CD8-positive, alpha-beta memory T cell (primary cell): ENCODE data around the gene MFSD2A. TPM values are rescaled to one million over a fixed set of nuclear protein-coding genes. Genes with fewer than 3 reads are reported as not detected.

ENCODE experiments used
- CTCF ChIA-PET: fragments of 350-600 bp; sonication (Branson Sonifier 250); formaldehyde crosslinking; loops from one replicate; lab custom pipeline; 2021; ENCODE audit warnings: antibody characterized with exemption; lab: Charles Lee
- POLR2A ChIA-PET: fragments of 350-600 bp; sonication (Branson Sonifier 250); formaldehyde crosslinking; loops from one replicate; lab custom pipeline; 2021; ENCODE audit warnings: antibody characterized with exemption; lab: Charles Lee
- DNase-seq, 5 donors: peaks; one replicate each; pipeline versions ENCODE4 v3.0.0 to v3.0.0-alpha.2; 2020 to 2022; ENCODE audit warnings: mixed read lengths in 1 of 5
- H3K27ac ChIP-seq: one replicate; pipeline ENCODE4 v1.7.0; 2013; ENCODE audit warnings: low read depth, mild to moderate bottlenecking, low read length, moderate library complexity
- H3K27me3 ChIP-seq: 2 replicates; pipeline ENCODE4 v1.7.0; 2013; ENCODE audit warnings: low read length, mild to moderate bottlenecking; ENCODE audit not compliant: insufficient read depth, poor library complexity, severe bottlenecking
- H3K36me3 ChIP-seq: 2 replicates; pipeline ENCODE4 v1.7.0; 2013; ENCODE audit warnings: mild to moderate bottlenecking, low read length, moderate library complexity; ENCODE audit not compliant: insufficient read depth
- H3K4me1 ChIP-seq: 2 replicates; pipeline ENCODE4 v1.7.0; 2013; ENCODE audit warnings: mild to moderate bottlenecking, low read length, moderate library complexity; ENCODE audit not compliant: insufficient read depth
- H3K4me3 ChIP-seq: 2 replicates; pipeline ENCODE4 v1.7.0; 2013; ENCODE audit warnings: mild to moderate bottlenecking, low read length
- H3K9me3 ChIP-seq: 2 replicates; pipeline ENCODE4 v1.7.0; 2013; ENCODE audit warnings: mild to moderate bottlenecking, low read length
- H3K27ac Mint-ChIP-seq, 8 donors: one replicate each; pipeline ENCODE4 v1.8.0; 2020 to 2021; ENCODE audit warnings: mixed read lengths in 8 of 8, mild to moderate bottlenecking in 6 of 8, inconsistent platforms in 3 of 8, moderate library complexity in 3 of 8
- H3K27me3 Mint-ChIP-seq, 2 donors: one replicate each; pipeline ENCODE4 v1.8.0; 2020 to 2021; ENCODE audit warnings: mixed read lengths in 2 of 2, mild to moderate bottlenecking in 1 of 2, moderate library complexity in 1 of 2
- H3K36me3 Mint-ChIP-seq, 3 donors: one replicate each; pipeline ENCODE4 v1.8.0; 2020 to 2021; ENCODE audit warnings: mixed read lengths in 3 of 3, inconsistent platforms in 1 of 3, mild to moderate bottlenecking in 1 of 3
- H3K4me1 Mint-ChIP-seq, 3 donors: one replicate each; pipeline ENCODE4 v1.8.0; 2020 to 2021; ENCODE audit warnings: mixed read lengths in 3 of 3, inconsistent platforms in 1 of 3, mild to moderate bottlenecking in 1 of 3
- H3K4me3 Mint-ChIP-seq, 7 donors: one replicate each; pipeline ENCODE4 v1.8.0; 2020 to 2021; ENCODE audit warnings: mixed read lengths in 7 of 7, mild to moderate bottlenecking in 6 of 7, moderate library complexity in 4 of 7, inconsistent platforms in 2 of 7
- H3K9me3 Mint-ChIP-seq, 5 donors: one replicate each; pipeline ENCODE4 v1.8.0; 2020 to 2022; ENCODE audit warnings: mixed read lengths in 5 of 5, mild to moderate bottlenecking in 3 of 5, moderate library complexity in 2 of 5, inconsistent platforms in 1 of 5
- polyA plus RNA-seq: library from polyadenylated mRNA; unstranded; fragments of 300-500 nt; fragmentation: Illumina TruSeq; gene quantifications from one replicate; pipeline ENCODE4 v1.2.3, GENCODE V29; 2021
- total RNA-seq, 2 experiments: library from RNA; stranded (reverse); gene quantifications; one replicate each; pipeline ENCODE4 v1.2.3, GENCODE V29; 2021

Gene MFSD2A
- total and polyA plus RNA-seq, 3 experiments from 2014 or later, result 0.13 to 28.7 (median 23.8) TPM

DNA sequence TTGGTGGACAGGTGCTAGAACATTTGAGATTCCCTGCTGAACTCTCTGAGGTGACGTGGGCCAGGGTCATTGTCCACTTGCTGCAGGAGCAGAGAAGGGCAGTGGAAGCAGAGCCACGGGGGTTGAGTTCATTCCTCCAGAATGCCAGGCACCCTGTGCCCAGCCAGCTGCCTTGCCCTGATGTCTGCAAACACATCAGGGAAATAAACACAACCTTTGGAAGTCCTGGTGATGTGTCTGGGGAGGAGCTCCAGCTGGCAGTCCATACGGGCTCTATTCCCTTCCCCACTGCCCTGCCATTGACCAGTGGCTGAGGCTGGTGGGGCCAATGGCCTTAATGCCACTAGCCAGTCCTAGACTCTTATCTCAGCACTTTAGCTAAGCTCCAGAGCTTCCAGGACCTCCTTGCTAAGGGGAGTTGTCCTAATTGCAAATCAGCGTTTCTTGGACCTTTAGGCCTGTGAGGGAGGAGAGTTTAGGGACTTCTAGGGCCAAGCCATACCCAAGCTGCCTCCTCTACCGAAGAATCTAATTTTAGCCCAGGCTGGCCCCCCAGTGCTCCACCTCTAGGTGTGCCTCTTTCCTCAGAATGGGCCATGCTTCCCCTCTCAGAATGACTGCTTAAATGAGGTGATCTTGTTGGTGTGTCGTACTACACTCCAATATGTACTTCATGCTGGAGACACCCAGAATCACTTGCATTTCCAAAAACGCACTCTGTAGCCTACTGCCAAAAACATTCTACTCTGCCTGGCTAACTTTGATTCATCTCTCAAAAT is 25.9 kb upstream of the MFSD2A start:
- Histone ChIP-seq H3K4me1 (no peaks in the 10 kb centered on the region), H3K27ac (no peak overlapping the region), H3K36me3 (no peaks in the 10 kb centered on the region), H3K27me3 (no peaks in the 10 kb centered on the region), H3K4me3 (no peak overlapping the region), H3K9me3 (no peaks in the 10 kb centered on the region)
- H3K27me3 Mint-ChIP-seq, result peaks cover 0 to 3% of the 10 kb centered on the region in 2 donors
- no peaks in the 10 kb centered on the region for H3K4me1 Mint-ChIP-seq
- H3K9me3 Mint-ChIP-seq, result no peaks in the 10 kb centered on the region
- no peaks in the 10 kb centered on the region for H3K36me3 Mint-ChIP-seq
- POLR2A ChIA-PET, result no interaction called here
- no peak overlapping the region for H3K27ac Mint-ChIP-seq
- no peak for DNase-seq
- H3K4me3 Mint-ChIP-seq, result no peak overlapping the region
- CTCF ChIA-PET, result interaction anchor here (1.0 to 5.3 kb wide), 2 partner anchors 10 to 44 kb away, joined by 3 to 20 read pairs; no protein-coding TSS in a partner anchor

DNA sequence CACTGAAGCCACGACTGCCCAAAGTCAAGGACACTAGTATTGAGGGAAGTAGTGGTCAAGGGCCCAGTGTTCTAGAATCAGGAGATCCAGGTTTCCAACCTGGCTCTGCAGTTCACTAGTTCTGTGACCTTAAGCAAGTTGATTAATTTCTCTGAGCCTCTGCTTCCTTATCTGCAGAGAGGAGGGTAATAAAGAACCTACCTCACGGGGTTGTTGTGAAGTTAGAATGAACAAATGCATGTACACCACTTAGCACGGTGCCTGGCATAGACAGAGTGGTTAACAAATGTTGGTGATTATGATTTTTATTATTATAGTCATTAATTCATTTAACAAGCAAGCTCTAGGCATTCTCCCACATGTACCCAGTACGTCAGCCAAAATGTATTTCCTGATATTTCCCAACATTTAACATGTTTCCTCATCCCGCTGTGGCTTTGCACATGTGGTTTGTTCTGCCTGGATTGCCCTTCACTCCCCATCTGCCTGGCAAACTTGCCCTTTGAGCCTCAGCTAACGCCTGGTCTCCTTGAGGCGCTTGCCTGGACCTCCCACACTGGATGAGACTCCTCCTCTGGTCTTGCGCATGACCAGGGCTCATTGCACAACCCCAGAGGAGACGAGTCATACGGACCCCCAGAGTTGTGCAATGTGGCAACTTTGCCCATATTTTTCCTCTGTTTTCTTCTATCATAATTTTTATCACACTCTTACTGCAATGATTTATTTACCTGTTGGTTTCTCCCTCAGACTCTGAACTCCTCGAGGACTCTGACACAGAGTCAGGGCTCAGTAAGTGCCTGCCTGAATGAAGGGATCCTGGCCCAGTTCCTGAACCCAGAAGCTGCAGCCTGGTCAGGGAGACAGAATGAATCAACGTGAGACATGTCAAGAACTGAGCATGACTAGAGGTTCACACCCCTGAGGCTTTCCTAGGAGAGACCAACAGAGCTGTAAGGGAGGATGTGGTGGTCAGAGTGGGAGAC is 20.7 kb upstream of the MFSD2A start:
- H3K4me1 ChIP-seq, result no peaks in the 10 kb centered on the region
- ChIA-PET CTCF (interaction anchor here (5.3 kb wide), 1 partner anchor 15 kb away, joined by 20 read pairs; no protein-coding TSS in a partner anchor), POLR2A (no interaction called here)

DNA sequence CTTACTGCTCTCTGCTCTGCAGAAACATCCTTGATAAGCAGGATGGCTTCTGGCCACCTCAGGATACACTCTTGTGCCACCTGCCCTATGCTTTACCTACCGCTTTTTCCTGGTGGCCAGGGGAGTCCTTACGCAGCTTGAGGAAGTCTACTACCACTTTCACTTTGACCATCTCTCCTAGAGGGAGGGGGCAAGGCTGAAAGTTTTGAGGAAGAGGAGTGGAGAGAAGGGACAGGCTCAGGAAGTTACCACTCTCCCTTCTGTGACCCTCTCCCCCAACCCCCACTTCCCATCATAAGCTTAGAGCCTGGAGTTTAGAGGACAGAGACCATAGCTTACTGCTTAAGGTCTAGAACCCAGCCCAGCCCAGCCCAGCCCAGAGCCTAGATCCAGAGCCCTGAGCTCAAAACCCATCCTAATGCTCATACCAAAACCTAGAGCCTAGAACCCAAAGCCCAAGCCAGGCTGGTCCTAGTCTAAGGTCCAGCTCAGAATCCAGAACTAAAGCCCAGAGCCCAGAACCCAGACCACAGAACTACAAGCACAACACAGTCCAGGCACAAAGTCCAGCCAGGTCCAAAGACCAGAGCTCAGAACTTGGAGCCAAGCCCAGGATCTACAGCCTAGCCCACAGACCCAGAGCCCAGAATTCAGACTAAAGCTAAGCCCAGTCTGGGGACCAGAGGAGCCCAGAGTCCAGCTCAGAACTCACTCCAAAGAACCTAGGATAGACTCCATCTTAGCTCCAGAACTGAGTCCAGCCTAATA is 18.0 kb upstream of the MFSD2A start:
- no peaks in the 10 kb centered on the region for H3K36me3 Mint-ChIP-seq
- no peaks in the 10 kb centered on the region for H3K9me3 Mint-ChIP-seq
- H3K4me1 ChIP-seq, result no peaks in the 10 kb centered on the region
- CTCF ChIA-PET, result interaction anchor here (1.2 kb wide), 1 partner anchor 36 kb away, joined by 7 read pairs; no protein-coding TSS in a partner anchor
- H3K27ac Mint-ChIP-seq, result peak overlapping the region in 1 of 8 donors; percentile 70
- no peak overlapping the region for H3K27ac ChIP-seq
- no peaks in the 10 kb centered on the region for H3K27me3 ChIP-seq
- POLR2A ChIA-PET, result no interaction called here
- H3K36me3 ChIP-seq, result no peaks in the 10 kb centered on the region
- H3K4me3 ChIP-seq, result no peak overlapping the region
- peaks cover 0 to 5% of the 10 kb centered on the region in 2 donors for H3K27me3 Mint-ChIP-seq
- no peak for DNase-seq
- no peaks in the 10 kb centered on the region for H3K9me3 ChIP-seq
- no peak overlapping the region for H3K4me3 Mint-ChIP-seq
- no peaks in the 10 kb centered on the region for H3K4me1 Mint-ChIP-seq

More for the DNA sequence above, 20.7 kb upstream of the MFSD2A start:
- Mint-ChIP-seq H3K27ac (peak overlapping the region in 1 of 8 donors; percentile 74), H3K27me3 (peaks cover 2 to 3% of the 10 kb centered on the region in 2 donors), H3K36me3 (no peaks in the 10 kb centered on the region), H3K4me1 (no peaks in the 10 kb centered on the region), H3K4me3 (no peak overlapping the region), H3K9me3 (no peaks in the 10 kb centered on the region)
- no peak for DNase-seq
- Histone ChIP-seq H3K4me3 (no peak overlapping the region), H3K27me3 (no peaks in the 10 kb centered on the region), H3K36me3 (no peaks in the 10 kb centered on the region), H3K27ac (no peak overlapping the region), H3K9me3 (no peaks in the 10 kb centered on the region)

DNA sequence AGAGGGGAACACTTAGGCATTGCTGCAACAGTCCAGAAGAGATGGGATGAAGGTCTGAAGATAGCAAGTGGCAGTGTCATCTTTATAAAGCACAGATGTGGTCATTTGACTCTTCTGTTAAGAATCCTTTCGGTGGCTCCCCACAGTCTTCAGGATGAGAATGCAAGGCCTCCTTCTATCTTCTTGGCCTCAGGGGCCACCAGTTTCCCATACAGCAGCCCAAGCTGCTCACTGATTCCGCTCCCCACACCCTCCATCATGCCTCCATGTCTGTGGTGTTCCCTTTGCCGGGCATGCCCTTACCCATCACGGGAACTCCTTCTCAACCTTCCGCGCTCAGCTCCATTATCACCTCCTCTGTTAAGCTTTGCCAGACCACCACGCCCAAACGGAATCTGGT is 16.1 kb upstream of the MFSD2A start:
- no peaks in the 10 kb centered on the region for H3K9me3 ChIP-seq
- no peaks in the 10 kb centered on the region for H3K27me3 ChIP-seq
- H3K4me1 ChIP-seq, result no peaks in the 10 kb centered on the region
- H3K27me3 Mint-ChIP-seq, result peaks cover 0 to 9% of the 10 kb centered on the region in 2 donors
- no peak overlapping the region for H3K27ac ChIP-seq
- H3K9me3 Mint-ChIP-seq, result no peaks in the 10 kb centered on the region
- no peaks in the 10 kb centered on the region for H3K4me1 Mint-ChIP-seq
- ChIA-PET POLR2A (no interaction called here), CTCF (no interaction called here)
- no peak overlapping the region for H3K4me3 ChIP-seq
- H3K36me3 Mint-ChIP-seq, result no peaks in the 10 kb centered on the region
- no peak overlapping the region for H3K27ac Mint-ChIP-seq
- DNase-seq, result peak in 1 of 5 donors; percentile 31
- no peaks in the 10 kb centered on the region for H3K36me3 ChIP-seq
- no peak overlapping the region for H3K4me3 Mint-ChIP-seq

DNA sequence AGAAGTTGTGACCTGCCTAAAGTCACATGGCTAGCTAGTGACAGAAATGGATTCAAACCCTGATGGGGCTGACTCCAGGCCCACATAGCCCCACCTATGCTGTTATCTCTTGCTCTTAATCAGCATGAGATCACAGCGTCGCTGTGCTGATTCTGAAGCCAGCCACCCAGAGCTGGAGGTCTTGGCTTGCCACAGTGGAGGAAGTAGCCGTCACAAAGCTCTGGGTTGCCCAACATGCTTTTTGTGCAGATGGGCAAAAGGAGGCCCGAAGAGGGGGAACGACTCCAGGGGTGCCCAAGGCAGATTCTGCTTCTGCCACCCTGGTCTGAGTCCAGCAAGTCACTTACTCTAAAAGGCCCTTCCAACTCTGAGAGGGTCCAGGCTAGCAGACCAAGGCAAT is 14.7 kb upstream of the MFSD2A start:
- H3K9me3 ChIP-seq, result no peaks in the 10 kb centered on the region
- no peak overlapping the region for H3K27ac ChIP-seq
- H3K36me3 Mint-ChIP-seq, result no peaks in the 10 kb centered on the region
- no peak overlapping the region for H3K4me3 ChIP-seq
- no peaks in the 10 kb centered on the region for H3K36me3 ChIP-seq
- no peak overlapping the region for H3K4me3 Mint-ChIP-seq
- no peak for DNase-seq
- POLR2A ChIA-PET, result no interaction called here
- H3K27me3 Mint-ChIP-seq, result peaks cover 0 to 8% of the 10 kb centered on the region in 2 donors
- no peaks in the 10 kb centered on the region for H3K4me1 ChIP-seq
- no peaks in the 10 kb centered on the region for H3K4me1 Mint-ChIP-seq
- H3K27me3 ChIP-seq, result no peaks in the 10 kb centered on the region
- no peaks in the 10 kb centered on the region for H3K9me3 Mint-ChIP-seq
- CTCF ChIA-PET, result no interaction called here
- H3K27ac Mint-ChIP-seq, result no peak overlapping the region

DNA sequence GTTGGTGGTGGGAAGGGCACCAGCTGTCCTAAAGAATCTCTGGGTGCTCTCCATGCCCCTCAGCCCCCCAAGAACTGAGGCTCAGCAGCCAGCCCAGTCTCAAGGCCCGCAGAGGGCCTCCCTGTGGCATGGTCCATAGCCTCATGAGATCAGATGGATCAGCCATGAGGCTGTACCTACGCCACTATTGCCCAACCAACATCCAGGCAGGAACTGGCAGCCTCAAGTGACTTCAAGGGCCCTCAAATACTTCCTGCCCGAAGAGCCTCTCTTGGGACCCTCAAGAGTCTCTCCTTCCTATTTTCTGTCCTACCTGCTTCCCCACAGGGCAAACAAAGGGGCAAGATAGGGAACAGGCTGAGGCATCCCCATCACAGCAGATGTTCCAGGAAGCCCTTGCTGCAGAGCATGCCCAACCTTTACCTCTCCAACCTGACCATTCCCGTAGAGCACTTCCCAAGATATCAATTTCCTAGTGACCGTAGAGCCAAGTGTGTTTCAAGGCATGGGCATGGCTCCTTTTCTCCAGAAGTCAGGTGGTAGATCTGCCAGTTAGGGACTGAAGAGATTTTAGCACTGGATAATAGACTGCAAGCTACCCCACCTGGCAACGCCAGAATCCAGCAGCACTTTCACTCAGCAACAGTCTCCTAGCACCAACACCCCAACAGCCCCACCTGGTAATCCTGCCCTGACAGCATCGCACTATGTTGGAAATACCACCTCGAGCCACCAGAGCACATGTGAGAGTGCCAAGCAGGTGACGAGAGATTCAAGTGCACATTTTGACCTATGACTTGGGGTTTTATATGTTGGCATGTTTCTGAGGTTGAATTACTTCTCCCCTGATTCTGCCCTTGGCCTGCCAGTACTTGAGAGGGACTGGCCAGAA is 13.7 kb upstream of the MFSD2A start:
- Mint-ChIP-seq H3K36me3 (no peaks in the 10 kb centered on the region), H3K27ac (peak overlapping the region in 1 of 8 donors; percentile 35), H3K4me3 (no peak overlapping the region), H3K9me3 (no peaks in the 10 kb centered on the region), H3K27me3 (peaks cover 6 to 8% of the 10 kb centered on the region in 2 donors), H3K4me1 (peaks cover 3 to 6% (median 4%) of the 10 kb centered on the region in 3 donors)
- Histone ChIP-seq H3K4me3 (no peak overlapping the region), H3K4me1 (no peaks in the 10 kb centered on the region), H3K27me3 (no peaks in the 10 kb centered on the region), H3K27ac (no peak overlapping the region), H3K36me3 (no peaks in the 10 kb centered on the region), H3K9me3 (no peaks in the 10 kb centered on the region)
- POLR2A ChIA-PET, result no interaction called here
- no peak for DNase-seq
- CTCF ChIA-PET, result interaction anchor here (0.9 kb wide), 1 partner anchor 18 kb away, joined by 3 read pairs; no protein-coding TSS in a partner anchor
